H1 (cell line): ENCODE data around the gene OTUD1.

Experiments used
- BCL11A ChIP-seq, 2 experiments: IDR thresholded peaks; one replicate each; pipeline ENCODE4 v1.6.1; 2011; ENCODE audit warnings: low read depth in 2 of 2, low read length in 2 of 2, mild to moderate bottlenecking in 2 of 2
- EP300 ChIP-seq, 2 experiments: IDR thresholded peaks; 1 replicate in 1 of 2; 2 replicates in 1 of 2; pipeline ENCODE4 v1.6.1; 2011 to 2012; ENCODE audit warnings: low read depth in 2 of 2, low read length in 2 of 2, mild to moderate bottlenecking in 2 of 2, borderline replicate concordance in 1 of 2, inconsistent platforms in 1 of 2, moderate library complexity in 1 of 2
- RBBP5 ChIP-seq: IDR thresholded peaks from 2 replicates; pipeline ENCODE4 v1.7.1; 2012; ENCODE audit warnings: low read depth, mild to moderate bottlenecking, inconsistent platforms, low read length, moderate library complexity, borderline replicate concordance
- RFX5 ChIP-seq: IDR thresholded peaks from 2 replicates; pipeline ENCODE4 v1.6.1; 2011; ENCODE audit warnings: low read depth, low read length, improper control_type of control experiment, borderline replicate concordance
- TCF12 ChIP-seq: IDR thresholded peaks from 2 replicates; pipeline ENCODE4 v1.6.1; 2011; ENCODE audit warnings: low read depth, mild to moderate bottlenecking, low read length
- TF ChIP-seq, protein P1 (sequence below), 3 experiments: IDR thresholded peaks; 1 replicate in 2 of 3; 2 replicates in 1 of 3; pipeline versions ENCODE4 v1.5.1 to v1.6.1; 2011; ENCODE audit warnings: low read length in 3 of 3, mild to moderate bottlenecking in 3 of 3, inconsistent platforms in 2 of 3, low read depth in 1 of 3, moderate library complexity in 1 of 3; ENCODE audit not compliant: insufficient read depth in 1 of 3; ENCODE audit errors: control extremely low read depth in 1 of 3

DNA sequence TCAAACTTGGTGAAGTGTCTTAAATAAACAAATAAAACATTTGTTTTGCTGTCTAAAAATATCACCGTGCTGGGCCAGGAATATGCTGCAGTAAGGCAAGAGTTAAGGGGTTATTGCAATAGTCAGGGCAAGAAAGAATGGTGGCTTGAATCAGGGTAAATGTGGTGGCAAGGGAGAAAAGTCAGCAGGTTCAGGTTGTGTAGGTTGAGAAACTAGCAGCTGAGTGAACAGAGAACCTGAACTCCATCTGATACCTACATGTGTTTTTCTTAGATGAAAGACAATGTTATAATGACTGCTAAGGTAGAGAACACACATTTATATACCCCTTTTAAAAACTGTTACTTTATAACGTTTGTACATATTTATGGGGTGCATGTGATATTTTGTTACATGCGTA is 28.7 kb downstream of the OTUD1 start:
- TF ChIP-seq, protein P1, sequence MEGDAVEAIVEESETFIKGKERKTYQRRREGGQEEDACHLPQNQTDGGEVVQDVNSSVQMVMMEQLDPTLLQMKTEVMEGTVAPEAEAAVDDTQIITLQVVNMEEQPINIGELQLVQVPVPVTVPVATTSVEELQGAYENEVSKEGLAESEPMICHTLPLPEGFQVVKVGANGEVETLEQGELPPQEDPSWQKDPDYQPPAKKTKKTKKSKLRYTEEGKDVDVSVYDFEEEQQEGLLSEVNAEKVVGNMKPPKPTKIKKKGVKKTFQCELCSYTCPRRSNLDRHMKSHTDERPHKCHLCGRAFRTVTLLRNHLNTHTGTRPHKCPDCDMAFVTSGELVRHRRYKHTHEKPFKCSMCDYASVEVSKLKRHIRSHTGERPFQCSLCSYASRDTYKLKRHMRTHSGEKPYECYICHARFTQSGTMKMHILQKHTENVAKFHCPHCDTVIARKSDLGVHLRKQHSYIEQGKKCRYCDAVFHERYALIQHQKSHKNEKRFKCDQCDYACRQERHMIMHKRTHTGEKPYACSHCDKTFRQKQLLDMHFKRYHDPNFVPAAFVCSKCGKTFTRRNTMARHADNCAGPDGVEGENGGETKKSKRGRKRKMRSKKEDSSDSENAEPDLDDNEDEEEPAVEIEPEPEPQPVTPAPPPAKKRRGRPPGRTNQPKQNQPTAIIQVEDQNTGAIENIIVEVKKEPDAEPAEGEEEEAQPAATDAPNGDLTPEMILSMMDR (IDR thresholded peaks at IDR 0.05; ENCODE audit: control extremely low read depth in 1 of 3, insufficient read depth in 1 of 3, low read depth in 1 of 3, low read length in 3 of 3), result no peak
- no peak for TF ChIP-seq EP300 (IDR thresholded peaks at IDR 0.05; ENCODE audit: borderline replicate concordance in 1 of 2, low read depth in 2 of 2, low read length in 2 of 2)
- TF ChIP-seq TCF12, result no peak
- TF ChIP-seq RFX5, result no peak
- no peak for TF ChIP-seq RBBP5
- TF ChIP-seq BCL11A (IDR thresholded peaks at IDR 0.05; ENCODE audit: low read depth in 2 of 2, low read length in 2 of 2), result no peak
